BLaER1 treated with 17β-estradiol and CSF1 and Interleukin-3, amounts not matched to agents 10 nM and 100 nM (cell line): ENCODE data around the gene RNF208.

Experiments used
- H3K27ac ChIP-seq, 11 experiments: shearing (Covaris generic); formaldehyde crosslinking; 2 replicates each; pipeline ENCODE4 v1.8.1; 2022
- H3K27me3 ChIP-seq, 11 experiments: shearing (Covaris generic); formaldehyde crosslinking; 2 replicates each; pipeline ENCODE4 v1.8.1; 2022
- H3K36me3 ChIP-seq, 11 experiments: shearing (Covaris generic); formaldehyde crosslinking; 2 replicates each; pipeline ENCODE4 v1.8.1; 2022
- H3K4me1 ChIP-seq, 10 experiments: shearing (Covaris generic); formaldehyde crosslinking; 2 replicates each; pipeline ENCODE4 v1.8.1; 2022
- H3K4me2 ChIP-seq, 11 experiments: shearing (Covaris generic); formaldehyde crosslinking; 2 replicates each; pipeline ENCODE4 v1.8.1; 2022
- H3K4me3 ChIP-seq, 10 experiments: shearing (Covaris generic); formaldehyde crosslinking; 2 replicates each; pipeline ENCODE4 v1.8.1; 2022
- H3K9ac ChIP-seq, 11 experiments: shearing (Covaris generic); formaldehyde crosslinking; 2 replicates each; pipeline ENCODE4 v1.8.1; 2022
- H3K9me3 ChIP-seq, 11 experiments: shearing (Covaris generic); formaldehyde crosslinking; replicated peaks in 1 of 11; 2 replicates each; pipeline ENCODE4 v1.8.1; 2022
- H4K20me1 ChIP-seq, 11 experiments: shearing (Covaris generic); formaldehyde crosslinking; 2 replicates each; pipeline ENCODE4 v1.8.1; 2022
- Cebpa-rat ChIP-seq, 11 experiments: shearing (Covaris generic); IDR thresholded peaks; 2 replicates each; pipeline ENCODE4 v1.8.1; 2022

RNF208 gene

GRCh38 chr9:137236936-137237421 is 14.9 kb upstream of the RNF208 start:
- H3K4me2 ChIP-seq = peak overlapping the region; percentile 90 to 98 (median 95)
- H3K4me1 ChIP-seq = peaks cover 58 to 71% (median 66%) of the 10 kb centered on the region in 10 experiments
- peaks cover 3 to 5% (median 4%) of the 10 kb centered on the region in 11 experiments; a peak in 21 of 22 replicates for H3K36me3 ChIP-seq
- H3K9me3 ChIP-seq = peaks cover 0 to 3% (median 0%) of the 10 kb centered on the region in 11 experiments; a peak in 1 of 22 replicates
- H3K27ac ChIP-seq = peak overlapping the region in 8 of 11 experiments; percentile 25 to 64 (median 46); a peak in 15 of 22 replicates
- no peak for TF ChIP-seq Cebpa-rat (IDR thresholded peaks at IDR 0.05)
- peak overlapping the region in 8 of 10 experiments; percentile 23 to 40 (median 30); a peak in 6 of 20 replicates for H3K4me3 ChIP-seq
- peak overlapping the region in 10 of 11 experiments; percentile 35 to 93 (median 66); a peak in 17 of 22 replicates for H3K9ac ChIP-seq
- H3K27me3 ChIP-seq = no peaks in the 10 kb centered on the region
- peaks cover 5 to 55% (median 43%) of the 10 kb centered on the region in 11 experiments for H4K20me1 ChIP-seq

DNA sequence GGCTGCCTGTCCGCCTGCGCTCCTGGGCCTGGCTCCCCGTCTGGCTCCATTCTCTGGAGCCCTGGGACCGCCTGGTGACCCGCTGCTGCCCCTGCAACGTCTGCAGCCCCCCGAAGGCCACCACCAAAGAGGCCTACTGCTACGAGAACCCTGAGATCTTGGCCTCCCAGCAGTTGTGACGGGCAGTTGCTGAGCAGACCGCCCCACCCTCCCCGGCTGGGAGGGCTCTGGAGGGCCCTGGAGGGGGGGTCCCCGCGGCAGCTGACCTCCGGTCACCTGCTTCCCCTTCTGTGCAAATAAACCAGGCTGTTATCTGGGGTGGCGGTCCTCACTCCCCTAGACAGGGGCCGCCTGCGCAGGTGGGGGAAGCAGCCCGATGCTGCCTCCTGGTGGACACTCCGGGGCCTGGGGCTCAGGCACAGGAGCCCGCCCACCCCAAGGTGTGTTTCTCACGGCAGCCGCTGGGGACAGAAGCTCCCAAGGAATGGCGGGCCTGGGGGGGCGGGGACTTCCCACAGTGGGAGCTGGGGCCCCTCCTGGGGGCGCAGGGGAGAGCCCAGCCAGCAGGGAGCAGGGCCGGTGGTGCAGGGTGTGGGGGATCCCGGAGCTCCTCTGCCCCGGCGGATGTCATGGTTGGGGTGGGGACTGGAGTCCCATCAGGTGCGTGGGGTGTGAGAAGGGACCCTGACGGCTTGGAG is 14.3 kb upstream of the RNF208 start:
- Histone ChIP-seq H3K27ac (peak overlapping the region in 8 of 11 experiments; percentile 25 to 64 (median 46); a peak in 15 of 22 replicates), H3K9ac (peak overlapping the region in 10 of 11 experiments; percentile 40 to 93 (median 67); a peak in 18 of 22 replicates), H3K9me3 (no peaks in the 10 kb centered on the region), H3K4me2 (peak overlapping the region; percentile 90 to 98 (median 95)), H3K27me3 (no peaks in the 10 kb centered on the region), H4K20me1 (peaks cover 0 to 49% (median 38%) of the 10 kb centered on the region in 11 experiments; a peak in 19 of 22 replicates), H3K36me3 (no peaks in the 10 kb centered on the region), H3K4me3 (peak overlapping the region; percentile 1 to 56 (median 32); a peak in 12 of 20 replicates), H3K4me1 (peaks cover 58 to 76% (median 70%) of the 10 kb centered on the region in 10 experiments)
- TF ChIP-seq Cebpa-rat (IDR thresholded peaks at IDR 0.05) = no peak

DNA sequence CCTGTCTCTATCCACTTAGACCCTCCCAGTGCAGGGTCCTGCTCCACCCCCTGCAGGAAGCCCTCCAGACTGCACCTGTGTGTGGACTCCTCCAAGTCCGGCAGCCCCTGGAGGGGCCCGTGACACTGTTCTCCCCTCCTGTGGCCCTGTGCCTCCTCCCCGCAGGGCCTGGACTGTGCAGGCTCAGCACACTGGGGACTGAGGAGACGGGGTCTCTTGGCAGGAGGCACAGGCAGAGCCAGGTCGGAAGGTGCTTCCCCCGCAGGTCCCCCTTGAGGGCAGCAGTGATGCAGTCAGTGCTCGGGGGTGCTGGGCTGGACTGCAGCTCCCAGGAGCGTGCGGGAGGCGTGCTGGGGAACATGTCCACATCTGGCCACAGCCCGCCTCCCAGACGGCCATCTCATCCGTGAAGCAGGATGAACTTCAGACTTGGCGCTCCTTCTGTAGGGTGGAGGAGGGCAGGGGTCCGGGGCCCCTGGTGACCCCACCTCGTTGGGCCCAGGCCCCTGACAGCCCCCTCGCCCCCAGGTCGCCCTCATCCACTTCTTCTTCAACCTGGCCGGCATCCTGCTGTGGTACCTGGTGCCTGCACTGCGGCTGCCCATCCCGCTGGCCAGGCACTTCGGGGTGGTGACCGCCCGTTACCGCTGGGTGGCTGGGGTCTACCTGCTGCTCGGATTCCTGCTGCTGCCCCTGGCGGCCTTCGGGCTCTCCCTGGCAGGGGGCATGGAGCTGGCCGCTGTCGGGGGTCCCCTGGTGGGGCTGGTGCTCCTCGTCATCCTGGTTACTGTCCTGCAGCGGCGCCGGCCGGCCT is 13.6 kb upstream of the RNF208 start:
- Histone ChIP-seq H3K27me3 (no peaks in the 10 kb centered on the region), H3K9me3 (no peaks in the 10 kb centered on the region), H3K27ac (peak overlapping the region in 6 of 11 experiments; percentile 15 to 44 (median 34); a peak in 7 of 22 replicates), H3K9ac (peak overlapping the region in 10 of 11 experiments; percentile 8 to 71 (median 54); a peak in 16 of 22 replicates), H3K4me3 (peak overlapping the region in 6 of 10 experiments; percentile 1 to 56 (median 39); a peak in 9 of 20 replicates), H3K36me3 (no peaks in the 10 kb centered on the region), H3K4me2 (peak overlapping the region; percentile 90 to 98 (median 95)), H3K4me1 (peaks cover 58 to 78% (median 73%) of the 10 kb centered on the region in 10 experiments), H4K20me1 (peaks cover 0 to 47% (median 38%) of the 10 kb centered on the region in 11 experiments; a peak in 19 of 22 replicates)
- TF ChIP-seq Cebpa-rat (IDR thresholded peaks at IDR 0.05) = no peak

- H4K20me1 ChIP-seq = peaks cover 0 to 47% (median 38%) of the 10 kb centered on the region in 11 experiments; a peak in 19 of 22 replicates
- H3K27me3 ChIP-seq = no peaks in the 10 kb centered on the region
- TF ChIP-seq Cebpa-rat (IDR thresholded peaks at IDR 0.05) = no peak
- H3K36me3 ChIP-seq = no peaks in the 10 kb centered on the region
- H3K9ac ChIP-seq = peak overlapping the region in 7 of 11 experiments; percentile 15 to 71 (median 58); a peak in 9 of 22 replicates
- peaks cover 63 to 83% (median 79%) of the 10 kb centered on the region in 10 experiments for H3K4me1 ChIP-seq
- H3K9me3 ChIP-seq = no peaks in the 10 kb centered on the region
- H3K4me3 ChIP-seq = peak overlapping the region in 4 of 10 experiments; percentile 4 to 56 (median 44); a peak in 6 of 20 replicates
- H3K27ac ChIP-seq = 0 out of 22 replicates have a peak overlapping the region, but pooled peaks of 1 of the 11 experiments have one; percentile 7
- peak overlapping the region; percentile 90 to 98 (median 95) for H3K4me2 ChIP-seq
Measured at GRCh38 chr9:137234758-137235423, 12.9 kb upstream of the RNF208 start.

- H3K4me2 ChIP-seq = peak overlapping the region; percentile 90 to 98 (median 95)
- H3K9ac ChIP-seq = peak overlapping the region in 7 of 11 experiments; percentile 15 to 71 (median 46); a peak in 9 of 22 replicates
- peak overlapping the region in 1 of 10 experiments; percentile 56; a peak in 3 of 20 replicates for H3K4me3 ChIP-seq
- TF ChIP-seq Cebpa-rat (IDR thresholded peaks at IDR 0.05) = no peak
- H3K36me3 ChIP-seq = no peaks in the 10 kb centered on the region
- 0 out of 22 replicates have a peak overlapping the region, but pooled peaks of 1 of the 11 experiments have one; percentile 7 for H3K27ac ChIP-seq
- no peaks in the 10 kb centered on the region for H3K27me3 ChIP-seq
- H4K20me1 ChIP-seq = peaks cover 0 to 47% (median 38%) of the 10 kb centered on the region in 11 experiments; a peak in 19 of 22 replicates
- H3K9me3 ChIP-seq = no peaks in the 10 kb centered on the region
- peaks cover 61 to 83% (median 79%) of the 10 kb centered on the region in 10 experiments for H3K4me1 ChIP-seq
Measured at GRCh38 chr9:137234055-137234697, 12.1 kb upstream of the RNF208 start.

GRCh38 chr9:137233143-137233980 is 11.3 kb upstream of the RNF208 start:
- no peak for TF ChIP-seq Cebpa-rat (IDR thresholded peaks at IDR 0.05)
- peaks cover 56 to 83% (median 79%) of the 10 kb centered on the region in 10 experiments for H3K4me1 ChIP-seq
- peak overlapping the region in 1 of 11 experiments; percentile 5; a peak in 2 of 22 replicates for H3K4me2 ChIP-seq

DNA sequence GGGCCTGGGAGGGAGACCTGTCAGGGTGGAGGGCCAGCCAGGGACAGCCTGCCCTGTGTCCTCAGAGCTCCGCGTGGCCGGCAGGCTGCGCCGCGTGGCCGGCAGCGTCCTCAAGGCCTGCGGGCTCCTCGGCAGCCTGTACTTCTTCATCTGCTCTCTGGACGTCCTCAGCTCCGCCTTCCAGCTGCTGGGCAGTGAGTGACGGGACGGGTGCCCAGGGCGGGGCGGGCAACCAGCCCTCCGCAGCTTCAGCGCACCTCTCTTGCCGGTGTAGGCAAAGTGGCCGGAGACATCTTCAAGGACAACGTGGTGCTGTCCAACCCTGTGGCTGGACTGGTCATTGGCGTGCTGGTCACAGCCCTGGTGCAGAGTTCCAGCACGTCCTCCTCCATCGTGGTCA is 10.5 kb upstream of the RNF208 start:
- H3K9me3 ChIP-seq = no peaks in the 10 kb centered on the region
- no peaks in the 10 kb centered on the region for H3K27me3 ChIP-seq
- H3K4me2 ChIP-seq = peak overlapping the region in 7 of 11 experiments; percentile 16 to 51 (median 37); a peak in 7 of 22 replicates
- peaks cover 0 to 33% (median 22%) of the 10 kb centered on the region in 11 experiments; a peak in 18 of 22 replicates for H4K20me1 ChIP-seq
- no peaks in the 10 kb centered on the region for H3K36me3 ChIP-seq
- H3K4me1 ChIP-seq = peaks cover 47 to 81% (median 75%) of the 10 kb centered on the region in 10 experiments
- TF ChIP-seq Cebpa-rat (IDR thresholded peaks at IDR 0.05) = no peak
- no peak overlapping the region for H3K27ac ChIP-seq
- no peak overlapping the region for H3K4me3 ChIP-seq
- peak overlapping the region in 7 of 11 experiments; percentile 13 to 60 (median 36); a peak in 7 of 22 replicates for H3K9ac ChIP-seq

More at GRCh38 chr9:137233143-137233980, 11.3 kb upstream of the RNF208 start:
- H3K27me3 ChIP-seq = no peaks in the 10 kb centered on the region
- H4K20me1 ChIP-seq = peaks cover 0 to 41% (median 30%) of the 10 kb centered on the region in 11 experiments; a peak in 19 of 22 replicates
- no peaks in the 10 kb centered on the region for H3K36me3 ChIP-seq
- no peak overlapping the region for H3K27ac ChIP-seq
- H3K9me3 ChIP-seq = no peaks in the 10 kb centered on the region
- H3K9ac ChIP-seq = no peak overlapping the region
- no peak overlapping the region for H3K4me3 ChIP-seq
